OCI-LY7 (cell line): ENCODE data around the gene PRIM1.

ENCODE experiments used
- EZH2phosphoT487 ChIP-seq: fragments of 200-600 bp; sonication (generic); IDR thresholded peaks from 2 replicates; pipeline ENCODE4 v1.6.1; 2018; ENCODE audit warnings: low read depth, borderline replicate concordance, mild to moderate bottlenecking, mixed run types, antibody characterized with exemption, low read length, moderate library complexity, mixed read lengths
- TF ChIP-seq, protein P1 (sequence below): fragments of 200-600 bp; sonication (generic); conservative IDR thresholded peaks from 2 replicates; pipeline ENCODE4 v1.5.1; 2014; ENCODE audit warnings: mild to moderate bottlenecking, antibody characterized with exemption, low read length, moderate library complexity, mixed read lengths

DNA sequence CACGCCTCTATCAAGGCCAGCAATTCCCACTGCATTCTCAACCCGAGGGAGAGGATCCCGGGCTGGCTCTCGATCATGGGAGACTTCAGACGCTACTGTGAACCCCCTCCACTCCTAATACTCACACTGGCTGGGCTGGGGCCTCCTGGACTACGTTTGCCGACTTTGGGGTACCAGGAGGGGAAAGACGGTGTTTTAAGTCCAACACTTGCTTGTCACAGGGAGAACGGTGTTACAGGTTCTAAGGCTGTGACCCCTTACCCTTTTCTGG, 27.5 kb downstream of the PRIM1 start:
- TF ChIP-seq, protein P1, sequence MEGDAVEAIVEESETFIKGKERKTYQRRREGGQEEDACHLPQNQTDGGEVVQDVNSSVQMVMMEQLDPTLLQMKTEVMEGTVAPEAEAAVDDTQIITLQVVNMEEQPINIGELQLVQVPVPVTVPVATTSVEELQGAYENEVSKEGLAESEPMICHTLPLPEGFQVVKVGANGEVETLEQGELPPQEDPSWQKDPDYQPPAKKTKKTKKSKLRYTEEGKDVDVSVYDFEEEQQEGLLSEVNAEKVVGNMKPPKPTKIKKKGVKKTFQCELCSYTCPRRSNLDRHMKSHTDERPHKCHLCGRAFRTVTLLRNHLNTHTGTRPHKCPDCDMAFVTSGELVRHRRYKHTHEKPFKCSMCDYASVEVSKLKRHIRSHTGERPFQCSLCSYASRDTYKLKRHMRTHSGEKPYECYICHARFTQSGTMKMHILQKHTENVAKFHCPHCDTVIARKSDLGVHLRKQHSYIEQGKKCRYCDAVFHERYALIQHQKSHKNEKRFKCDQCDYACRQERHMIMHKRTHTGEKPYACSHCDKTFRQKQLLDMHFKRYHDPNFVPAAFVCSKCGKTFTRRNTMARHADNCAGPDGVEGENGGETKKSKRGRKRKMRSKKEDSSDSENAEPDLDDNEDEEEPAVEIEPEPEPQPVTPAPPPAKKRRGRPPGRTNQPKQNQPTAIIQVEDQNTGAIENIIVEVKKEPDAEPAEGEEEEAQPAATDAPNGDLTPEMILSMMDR = no peak
- no peak for TF ChIP-seq EZH2phosphoT487
